WTC11 (cell line): Measurements from ENCODE around the gene SOWAHA.

ENCODE experiments used
- CREB1 ChIP-seq: sonication (generic); formaldehyde crosslinking; IDR thresholded peaks from 2 replicates; pipeline ENCODE4 v1.8.0; 2023; ENCODE audit warnings: mild to moderate bottlenecking, missing genetic modification reagents
- TF ChIP-seq, protein P1 (sequence below): fragments of 200-600 bp; IDR thresholded peaks from 2 replicates; pipeline ENCODE4 v1.8.0; 2022; ENCODE audit warnings: antibody characterized with exemption
- TF ChIP-seq, protein P2 (sequence below): fragments of 250-450 bp; sonication (Bioruptor Pico); IDR thresholded peaks from 2 replicates; pipeline ENCODE4 v2.1.2; 2022; ENCODE audit warnings: mild to moderate bottlenecking, moderate library complexity
- TF ChIP-seq, protein P3 (sequence below): sonication (generic); formaldehyde crosslinking; IDR thresholded peaks from 2 replicates; pipeline ENCODE4 v1.8.1; 2022; ENCODE audit warnings: missing genetic modification reagents, borderline replicate concordance

DNA sequence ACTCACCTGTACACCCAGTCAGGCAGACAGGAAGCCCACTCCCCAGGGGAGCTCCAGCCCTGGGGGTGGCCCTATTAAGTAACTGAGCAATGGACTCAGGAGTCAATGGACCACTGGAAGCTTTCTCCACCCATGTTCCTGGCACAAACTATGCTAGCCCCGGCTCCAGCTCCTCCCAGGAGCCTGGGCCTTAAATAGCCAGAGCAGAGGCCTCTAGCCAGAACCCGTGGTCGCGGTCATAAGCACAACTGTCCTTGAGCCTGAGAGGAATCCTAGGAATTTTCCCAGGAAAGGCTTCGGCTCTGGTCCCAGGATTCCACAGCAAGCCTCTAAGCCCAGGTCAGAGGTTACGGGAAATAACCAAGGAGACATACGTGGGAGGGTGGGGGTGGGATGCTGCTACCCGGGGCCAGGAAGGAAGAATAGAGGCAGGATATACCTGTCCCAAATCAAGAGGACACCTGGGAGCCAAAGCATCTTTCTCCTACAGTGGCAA, 41.6 kb upstream of the SOWAHA start:
- TF ChIP-seq, protein P1, sequence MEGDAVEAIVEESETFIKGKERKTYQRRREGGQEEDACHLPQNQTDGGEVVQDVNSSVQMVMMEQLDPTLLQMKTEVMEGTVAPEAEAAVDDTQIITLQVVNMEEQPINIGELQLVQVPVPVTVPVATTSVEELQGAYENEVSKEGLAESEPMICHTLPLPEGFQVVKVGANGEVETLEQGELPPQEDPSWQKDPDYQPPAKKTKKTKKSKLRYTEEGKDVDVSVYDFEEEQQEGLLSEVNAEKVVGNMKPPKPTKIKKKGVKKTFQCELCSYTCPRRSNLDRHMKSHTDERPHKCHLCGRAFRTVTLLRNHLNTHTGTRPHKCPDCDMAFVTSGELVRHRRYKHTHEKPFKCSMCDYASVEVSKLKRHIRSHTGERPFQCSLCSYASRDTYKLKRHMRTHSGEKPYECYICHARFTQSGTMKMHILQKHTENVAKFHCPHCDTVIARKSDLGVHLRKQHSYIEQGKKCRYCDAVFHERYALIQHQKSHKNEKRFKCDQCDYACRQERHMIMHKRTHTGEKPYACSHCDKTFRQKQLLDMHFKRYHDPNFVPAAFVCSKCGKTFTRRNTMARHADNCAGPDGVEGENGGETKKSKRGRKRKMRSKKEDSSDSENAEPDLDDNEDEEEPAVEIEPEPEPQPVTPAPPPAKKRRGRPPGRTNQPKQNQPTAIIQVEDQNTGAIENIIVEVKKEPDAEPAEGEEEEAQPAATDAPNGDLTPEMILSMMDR, result no peak
- TF ChIP-seq, protein P2, sequence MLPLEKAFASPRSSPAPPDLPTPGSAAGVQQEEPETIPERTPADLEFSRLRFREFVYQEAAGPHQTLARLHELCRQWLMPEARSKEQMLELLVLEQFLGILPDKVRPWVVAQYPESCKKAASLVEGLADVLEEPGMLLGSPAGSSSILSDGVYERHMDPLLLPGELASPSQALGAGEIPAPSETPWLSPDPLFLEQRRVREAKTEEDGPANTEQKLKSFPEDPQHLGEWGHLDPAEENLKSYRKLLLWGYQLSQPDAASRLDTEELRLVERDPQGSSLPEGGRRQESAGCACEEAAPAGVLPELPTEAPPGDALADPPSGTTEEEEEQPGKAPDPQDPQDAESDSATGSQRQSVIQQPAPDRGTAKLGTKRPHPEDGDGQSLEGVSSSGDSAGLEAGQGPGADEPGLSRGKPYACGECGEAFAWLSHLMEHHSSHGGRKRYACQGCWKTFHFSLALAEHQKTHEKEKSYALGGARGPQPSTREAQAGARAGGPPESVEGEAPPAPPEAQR (CRISPR knock-in tag), result no peak
- TF ChIP-seq CREB1 (CRISPR knock-in tag), result no peak
- TF ChIP-seq, protein P3, sequence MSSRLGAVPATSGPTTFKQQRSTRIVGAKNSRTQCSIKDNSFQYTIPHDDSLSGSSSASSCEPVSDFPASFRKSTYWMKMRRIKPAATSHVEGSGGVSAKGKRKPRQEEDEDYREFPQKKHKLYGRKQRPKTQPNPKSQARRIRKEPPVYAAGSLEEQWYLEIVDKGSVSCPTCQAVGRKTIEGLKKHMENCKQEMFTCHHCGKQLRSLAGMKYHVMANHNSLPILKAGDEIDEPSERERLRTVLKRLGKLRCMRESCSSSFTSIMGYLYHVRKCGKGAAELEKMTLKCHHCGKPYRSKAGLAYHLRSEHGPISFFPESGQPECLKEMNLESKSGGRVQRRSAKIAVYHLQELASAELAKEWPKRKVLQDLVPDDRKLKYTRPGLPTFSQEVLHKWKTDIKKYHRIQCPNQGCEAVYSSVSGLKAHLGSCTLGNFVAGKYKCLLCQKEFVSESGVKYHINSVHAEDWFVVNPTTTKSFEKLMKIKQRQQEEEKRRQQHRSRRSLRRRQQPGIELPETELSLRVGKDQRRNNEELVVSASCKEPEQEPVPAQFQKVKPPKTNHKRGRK (CRISPR knock-in tag), result no peak
